Panc1 (cell line): ENCODE measurements around the gene CAMK1G. TPM values are rescaled to one million over a fixed set of nuclear protein-coding genes. Genes with fewer than 3 reads are reported as not detected.

Experiments used
- ATAC-seq: fragments of 200-7000 bp; cut with Tn5 transposase; 2 replicates; pipeline ENCODE4 v1.9.1; 2020; ENCODE audit warnings: mild to moderate bottlenecking, moderate library complexity
- BruUV-seq: library from RNA; stranded (reverse); fragments of 400-500 nt; replicated peaks from 2 replicates; lab custom pipeline; 2021; lab: Mats Ljungman, UMichigan
- CTCF ChIA-PET: fragments of 300-600 bp; sonication (Branson Sonifier 250); formaldehyde crosslinking; loops from one replicate; lab custom pipeline; 2022; ENCODE audit warnings: antibody characterized with exemption; lab: Charles Lee
- POLR2A ChIA-PET: fragments of 300-600 bp; sonication (Branson Sonifier 250); formaldehyde crosslinking; loops from one replicate; lab custom pipeline; 2022; ENCODE audit warnings: antibody characterized with exemption; lab: Charles Lee
- DNase-seq: peaks from one replicate; pipeline ENCODE4 v3.0.0-alpha.2; 2010; ENCODE audit warnings: low read depth, low spot score
- H3K27ac ChIP-seq: 2 replicates; pipeline ENCODE4 v1.5.1; 2011; ENCODE audit warnings: mild to moderate bottlenecking, low read length, inconsistent platforms
- H3K27me3 ChIP-seq: fragments of 200-500 bp; sonication (Bioruptor generic); 2 replicates; pipeline ENCODE4 v1.6.0; 2014; ENCODE audit warnings: low read length, inconsistent platforms; ENCODE audit not compliant: control insufficient read depth, insufficient read depth
- H3K36me3 ChIP-seq: fragments of 200-500 bp; sonication (Bioruptor generic); 2 replicates; pipeline ENCODE4 v1.5.1; 2014; ENCODE audit warnings: inconsistent platforms, mild to moderate bottlenecking, low read length, moderate library complexity; ENCODE audit not compliant: control insufficient read depth, insufficient read depth
- H3K4me1 ChIP-seq: 2 replicates; pipeline ENCODE4 v1.5.1; 2011; ENCODE audit warnings: inconsistent platforms, mild to moderate bottlenecking, low read length, moderate library complexity; ENCODE audit not compliant: control insufficient read depth, insufficient read depth
- H3K4me3 ChIP-seq, 2 experiments: 2 replicates each; pipeline ENCODE4 v1.5.1; 2011 to 2012; ENCODE audit warnings: low read depth in 2 of 2, low read length in 2 of 2, mild to moderate bottlenecking in 2 of 2, inconsistent platforms in 1 of 2, moderate library complexity in 1 of 2
- H3K9me3 ChIP-seq: fragments of 200-500 bp; sonication (Bioruptor generic); 2 replicates; pipeline ENCODE4 v1.5.1; 2014; ENCODE audit warnings: low read depth, mild to moderate bottlenecking, inconsistent platforms, low read length, moderate library complexity; ENCODE audit not compliant: control insufficient read depth, insufficient read depth
- CTCF ChIP-seq: fragments of 450-650 bp; IDR thresholded peaks from 2 replicates; pipeline ENCODE4 v1.5.1; 2017; ENCODE audit warnings: mild to moderate bottlenecking
- POLR2AphosphoS5 ChIP-seq: IDR thresholded peaks from 2 replicates; pipeline ENCODE4 v1.6.1; 2012; ENCODE audit warnings: mild to moderate bottlenecking, low read depth, low read length, moderate library complexity
- REST ChIP-seq, 2 experiments: IDR thresholded peaks; 2 replicates each; pipeline ENCODE4 v1.6.1; 2011 to 2012; ENCODE audit warnings: low read depth in 2 of 2, control low read depth in 1 of 2, low read length in 1 of 2, mild to moderate bottlenecking in 1 of 2, moderate library complexity in 1 of 2; ENCODE audit not compliant: insufficient read depth in 1 of 2
- SIN3A ChIP-seq: IDR thresholded peaks from 2 replicates; pipeline ENCODE4 v1.6.1; 2012; ENCODE audit warnings: low read depth, mild to moderate bottlenecking, low read length, moderate library complexity, borderline replicate concordance; ENCODE audit not compliant: insufficient read depth
- TCF7L2 ChIP-seq: IDR thresholded peaks from 2 replicates; pipeline ENCODE4 v1.6.1; 2011; ENCODE audit warnings: mild to moderate bottlenecking, low read depth, low read length, inconsistent platforms
- in situ Hi-C: cut with HindIII; loops from 2 replicates; pipeline ENCODE4 v1.10.0; 2016; ENCODE audit warnings: low sequenced_read_pairs, low pct_unique_long_range_greater_than_20kb
- intact Hi-C: fragments of 100-400 bp; cut with micrococcal nuclease; formaldehyde crosslinking; loops from one replicate; pipeline ENCODE4 v1.10.0; 2022; ENCODE audit not compliant: unreplicated experiment
- total RNA-seq: library from RNA; stranded (reverse); gene quantifications from one replicate; pipeline ENCODE4 v1.2.1, GENCODE V29; 2021; ENCODE audit not compliant: unreplicated experiment

The CAMK1G gene
- total RNA-seq, 1 experiment from 2014 or later, result not detected

- CTCF ChIA-PET, result no interaction called here
- Histone ChIP-seq H3K27ac (no peak overlapping the region), H3K4me1 (no peaks in the 10 kb centered on the region), H3K36me3 (no peaks in the 10 kb centered on the region), H3K27me3 (no peaks in the 10 kb centered on the region; the same call in 1 of the 2 replicates), H3K9me3 (no peaks in the 10 kb centered on the region), H3K4me3 (no peak overlapping the region)
- intact Hi-C loops, result no loop called here
- POLR2A ChIA-PET, result no interaction called here
- in situ Hi-C loops, result no loop called here
- DNase-seq, result no peak
- peak; percentile 62 for ATAC-seq
- no TSS peak for BruUV-seq
- TF ChIP-seq TCF7L2 (no peak), CTCF (no peak), POLR2AphosphoS5 (no peak), SIN3A (no peak), REST (IDR thresholded peaks at IDR 0.05; ENCODE audit: insufficient read depth in 1 of 2, low read depth in 2 of 2, low read length in 1 of 2) (no peak)
Measured at GRCh38 chr1:209607102-209607794, 23.7 kb downstream of the CAMK1G start.

GRCh38 chr1:209607795-209608178 is 24.3 kb downstream of the CAMK1G start:
- 0 out of 2 replicates have a peak, but pooled peaks have one; percentile 26 for ATAC-seq
- H3K27ac ChIP-seq, result no peak overlapping the region
- in situ Hi-C loops, result no loop called here

More at GRCh38 chr1:209607795-209608178, 24.3 kb downstream of the CAMK1G start:
- Histone ChIP-seq H3K36me3 (no peaks in the 10 kb centered on the region), H3K4me3 (no peak overlapping the region), H3K27me3 (no peaks in the 10 kb centered on the region; the same call in 1 of the 2 replicates), H3K9me3 (no peaks in the 10 kb centered on the region), H3K4me1 (no peaks in the 10 kb centered on the region)
- CTCF ChIA-PET, result no interaction called here
- intact Hi-C loops, result no loop called here
- DNase-seq, result no peak
- TF ChIP-seq REST (IDR thresholded peaks at IDR 0.05; ENCODE audit: insufficient read depth in 1 of 2, low read depth in 2 of 2, low read length in 1 of 2) (no peak), TCF7L2 (no peak), CTCF (no peak), POLR2AphosphoS5 (no peak), SIN3A (no peak)
- BruUV-seq, result no TSS peak
- POLR2A ChIA-PET, result no interaction called here
